Pancreas (tissue), 10 donors: Measurements from ENCODE around the gene LANCL2. TPM values are rescaled to one million over a fixed set of nuclear protein-coding genes. Genes with fewer than 3 reads are reported as not detected.

ENCODE experiments used
- ATAC-seq, 4 donors: fragments of 200-7000 bp; cut with Tn5 transposase; one replicate each; pipeline versions ENCODE4 v1.8.0 to v1.9.1; 2020; ENCODE audit warnings: mild to moderate bottlenecking in 4 of 4, moderate library complexity in 4 of 4
- DNase-seq, 6 donors: peaks; one replicate each; pipeline ENCODE4 v3.0.0-alpha.2; 2020
- FAIRE-seq: peaks from 2 replicates; lab custom pipeline; 2012; peaks lifted over from hg19 to GRCh38; lab: Jason Lieb, UNC
- H3K27ac ChIP-seq, 4 donors: fragments of 200-600 bp; sonication (generic); 1 replicate in 3 of 4; 2 replicates in 1 of 4; pipeline versions ENCODE4 v1.5.0 to v1.8.0; 2020
- H3K27me3 ChIP-seq, 4 donors: fragments of 200-600 bp; one replicate each; pipeline ENCODE4 v1.8.0; 2021
- H3K36me3 ChIP-seq, 3 donors: fragments of 200-600 bp; sonication (generic) in 1 of 3; one replicate each; pipeline versions ENCODE4 v1.5.0 to v1.8.0; 2020 to 2021
- H3K4me1 ChIP-seq, 3 donors: fragments of 200-600 bp; one replicate each; pipeline ENCODE4 v1.8.0; 2021
- H3K4me3 ChIP-seq, 4 donors: fragments of 200-600 bp; sonication (generic) in 2 of 4; one replicate each; pipeline versions ENCODE4 v1.5.0 to v1.8.0; 2020 to 2021
- H3K9me3 ChIP-seq, 4 donors: fragments of 200-600 bp; one replicate each; pipeline ENCODE4 v1.8.0; 2021
- CTCF ChIP-seq, 4 donors: fragments of 200-600 bp; sonication (generic) in 3 of 4; IDR thresholded peaks; one replicate each; pipeline versions ENCODE4 v1.5.0 to v1.8.0; 2021; ENCODE audit warnings: antibody characterized with exemption in 4 of 4
- WGBS, 2 donors: extraction: QIAGEN DNeasy Blood & Tissue Kit; methylation state at CpG; one replicate each; pipeline ENCODE4 v1.1.7; 2013; 5-methylcytosine and 5-hydroxymethylcytosine counted together
- intact Hi-C, 3 donors: fragments of 100-400 bp; cut with DNase I; formaldehyde crosslinking; loops; one replicate each; pipeline versions ENCODE4 v1.11.1 to v1.14.2; 2022
- polyA plus RNA-seq, 2 donors: library from polyadenylated mRNA; stranded (reverse); fragments of 200-250 nt; gene quantifications; one replicate each; pipeline ENCODE4 v1.2.3, GENCODE V29; 2013
- total RNA-seq, 6 donors: library from RNA; stranded (reverse); fragmentation: NEBNext Ultra II Directional in 4 of 6; extraction: Animal tissue kit (Norgen Biotek cat#: 25700) in 4 of 6; gene quantifications; one replicate each; pipeline versions ENCODE4 v1.2.1 to v1.2.4, GENCODE V29; 2021 to 2023
- donor health status: healthy with polysubstance abuse.
- donor health status: DM: no; HTN: no; CAD: no; lungs with moderate emphysema.
- donor health status: DM: no; HTN: no; CAD: no.
- donor health status: control.
- donor health status: control.
- donor health status: Bipolar disorder and iron deficiency.
- donor health status: DM: yes; HTN: yes; CAD: no.
- donor health status: DM: no; HTN: no; CAD: no.
- donor health status: DM: no; HTN: no; CAD: no.
- donor health status: DM: yes; HTN: yes; CAD: no.

The LANCL2 gene
- total and polyA plus RNA-seq, 8 donors, result 4.6 to 8.5 (median 6.3) TPM

GRCh38 chr7:55365675-55366460, 731 bp downstream of the LANCL2 start:
- Histone ChIP-seq H3K9me3 (no peaks in the 10 kb centered on the region), H3K4me1 (peaks cover 0 to 12% (median 6%) of the 10 kb centered on the region in 3 donors), H3K27me3 (no peaks in the 10 kb centered on the region), H3K36me3 (no peaks in the 10 kb centered on the region), H3K27ac (peak overlapping the region; percentile 98 to 100 (median 99)), H3K4me3 (peak overlapping the region; percentile 72 to 90 (median 81))
- WGBS, 2 donors, result 0% methylated on average over 65 to 101 of the region's 101 CpGs
- intact Hi-C loops, result no loop called here
- ATAC-seq, result peak; percentile 97 to 98 (median 98)
- FAIRE-seq, result no peak
- peak in 2 of 4 donors; percentile 13 to 32 for TF ChIP-seq CTCF (IDR thresholded peaks at IDR 0.05)
- DNase-seq, result peak; percentile 91 to 98 (median 95)

- H3K36me3 ChIP-seq, result no peaks in the 10 kb centered on the region
- no peaks in the 10 kb centered on the region for H3K9me3 ChIP-seq
- intact Hi-C loops, result no loop called here
- ATAC-seq (peak; percentile 16 to 45 (median 37)), FAIRE-seq (no peak), DNase-seq (no peak)
- H3K4me3 ChIP-seq, result peak overlapping the region; percentile 72 to 90 (median 81)
- no peak for TF ChIP-seq CTCF (IDR thresholded peaks at IDR 0.05)
- peak overlapping the region; percentile 98 to 100 (median 99) for H3K27ac ChIP-seq
- WGBS, 2 donors, result 0 to 1% methylated on average over 32 of the region's 32 CpGs
- peaks cover 0 to 12% (median 6%) of the 10 kb centered on the region in 3 donors for H3K4me1 ChIP-seq
- H3K27me3 ChIP-seq, result no peaks in the 10 kb centered on the region
These were observed 1.4 kb downstream of the LANCL2 start for GRCh38 chr7:55366461-55367070.

GRCh38 chr7:55367283-55367840, 2.2 kb downstream of the LANCL2 start:
- FAIRE-seq (no peak), ATAC-seq (no peak), DNase-seq (no peak)
- no peak for TF ChIP-seq CTCF (IDR thresholded peaks at IDR 0.05)
- Histone ChIP-seq H3K9me3 (no peaks in the 10 kb centered on the region), H3K27ac (peak overlapping the region in 2 of 4 donors; percentile 98 to 99), H3K36me3 (no peaks in the 10 kb centered on the region), H3K4me1 (peaks cover 0 to 12% (median 6%) of the 10 kb centered on the region in 3 donors), H3K27me3 (no peaks in the 10 kb centered on the region), H3K4me3 (peak overlapping the region in 3 of 4 donors; percentile 72 to 83 (median 79))
- WGBS, 2 donors, result 94% methylated on average over 19 of the region's 19 CpGs
- intact Hi-C loops, result no loop called here

- no peaks in the 10 kb centered on the region for H3K27me3 ChIP-seq
- intact Hi-C loops, result no loop called here
These were observed 4.6 kb downstream of the LANCL2 start for GRCh38 chr7:55369427-55370400.

More at GRCh38 chr7:55369427-55370400, 4.6 kb downstream of the LANCL2 start:
- Histone ChIP-seq H3K27ac (no peak overlapping the region), H3K4me1 (peaks cover 0 to 9% (median 6%) of the 10 kb centered on the region in 3 donors), H3K9me3 (no peaks in the 10 kb centered on the region), H3K4me3 (no peak overlapping the region), H3K36me3 (no peaks in the 10 kb centered on the region)
- FAIRE-seq (no peak), ATAC-seq (no peak), DNase-seq (no peak)
- WGBS, 2 donors, result 87 to 90% methylated on average over 8 of the region's 8 CpGs
- TF ChIP-seq CTCF (IDR thresholded peaks at IDR 0.05), result no peak
